ENCODE measurements around the gene VTI1A.

Gene VTI1A

GRCh38 chr10:112548535-112549276, 101.7 kb downstream of the VTI1A start:
- no peak for DNase-seq

GRCh38 chr10:112552593-112553110, 105.6 kb downstream of the VTI1A start:
- DNase-seq = no peak

- DNase-seq = no peak
These were observed 106.3 kb downstream of the VTI1A start for GRCh38 chr10:112553315-112553714.

GRCh38 chr10:112554263-112554662, 107.2 kb downstream of the VTI1A start:
- DNase-seq = no peak

GRCh38 chr10:112557197-112557596, 110.2 kb downstream of the VTI1A start:
- no peak for DNase-seq

GRCh38 chr10:112558476-112559142, 111.6 kb downstream of the VTI1A start:
- DNase-seq = no peak

- DNase-seq = no peak
These were observed 112.3 kb downstream of the VTI1A start for GRCh38 chr10:112559349-112559748.

- DNase-seq = no peak
These were observed 115.1 kb downstream of the VTI1A start for GRCh38 chr10:112562122-112562521.

GRCh38 chr10:112562809-112563663, 116.0 kb downstream of the VTI1A start:
- DNase-seq = no peak

- DNase-seq = no peak
These were observed 117.3 kb downstream of the VTI1A start for GRCh38 chr10:112564337-112564736.

GRCh38 chr10:112565434-112566053, 118.5 kb downstream of the VTI1A start:
- no peak for DNase-seq

GRCh38 chr10:112570585-112570984, 123.6 kb downstream of the VTI1A start:
- no peak for DNase-seq

GRCh38 chr10:112579578-112579977, 132.6 kb downstream of the VTI1A start:
- no peak for DNase-seq

GRCh38 chr10:112580267-112580666, 133.3 kb downstream of the VTI1A start:
- no peak for DNase-seq

GRCh38 chr10:112581921-112582320, 134.9 kb downstream of the VTI1A start:
- DNase-seq = no peak

- no peak for DNase-seq
These were observed 136.4 kb downstream of the VTI1A start for GRCh38 chr10:112583236-112583939.

GRCh38 chr10:112584276-112584675, 137.3 kb downstream of the VTI1A start:
- no peak for DNase-seq

- DNase-seq = no peak
These were observed 138.1 kb downstream of the VTI1A start for GRCh38 chr10:112585126-112585525.

GRCh38 chr10:112585960-112586359, 138.9 kb downstream of the VTI1A start:
- DNase-seq = no peak

GRCh38 chr10:112587729-112588128, 140.7 kb downstream of the VTI1A start:
- DNase-seq = no peak

- DNase-seq = no peak
These were observed 141.4 kb downstream of the VTI1A start for GRCh38 chr10:112588225-112588990.
